ENCODE measurements around the gene LIMCH1. TPM values are rescaled to one million over a fixed set of nuclear protein-coding genes. Genes with fewer than 3 reads are reported as not detected.

LIMCH1 gene
- total and polyA plus RNA-seq, 2 of the 8 experiments (the other 6 are each of a cell fraction or from before 2014, with no cell fraction given), result 2.7 to 3.0 TPM

DNA sequence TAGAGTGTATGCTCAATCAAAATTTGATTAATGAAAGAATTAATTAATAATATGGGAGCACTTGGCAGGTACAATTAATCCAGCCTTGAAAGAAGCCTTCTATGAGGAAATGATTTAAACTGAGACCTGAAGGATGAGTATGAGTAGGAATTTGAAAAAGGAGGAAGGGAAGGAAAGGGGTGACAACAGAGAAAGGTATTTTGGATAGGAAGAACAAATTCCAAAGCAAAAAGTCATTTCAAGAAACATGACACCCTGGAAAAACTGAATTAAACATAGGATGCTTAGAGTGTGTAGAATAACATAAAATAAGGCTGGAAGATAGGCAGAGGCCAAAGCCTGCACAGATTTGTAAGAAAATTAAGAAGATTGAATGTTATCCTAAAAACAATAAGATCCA is 180.9 kb downstream of the LIMCH1 start:
- peaks cover 0 to 4% (median 2%) of the 10 kb centered on the region in 4 experiments; a peak in 2 of 7 replicates for H3K27me3 ChIP-seq (replicated peaks in 1 of 4; ENCODE audit: control insufficient read depth in 3 of 4, extremely low read depth in 1 of 4, insufficient read depth in 3 of 4, low read length in 3 of 4)
- H3K23me2 ChIP-seq (ENCODE audit: low read depth, low read length), result no peaks in the 10 kb centered on the region
- ChIA-PET POLR2A (ENCODE audit: partially characterized antibody) (no interaction called here), CTCF (ENCODE audit: partially characterized antibody) (interaction anchor here (0.9 to 1.3 kb wide), 2 partner anchors 157 to 168 kb away, joined by 3 read pairs; no protein-coding TSS in a partner anchor)
- H2BK20ac ChIP-seq (ENCODE audit: low read length), result no peak overlapping the region
- FAIRE-seq, result no peak
- H3K4me2 ChIP-seq (ENCODE audit: insufficient read depth in 1 of 2, low read depth in 2 of 2, low read length in 2 of 2), result no peak overlapping the region
- no peak overlapping the region for H3K18ac ChIP-seq (ENCODE audit: extremely low read depth, low read length)
- H2BK15ac ChIP-seq (ENCODE audit: low read length), result no peak overlapping the region
- H3K4me3 ChIP-seq (ENCODE audit: extremely low read depth in 1 of 4, insufficient read depth in 2 of 4, low read depth in 3 of 4, low read length in 4 of 4), result no peak overlapping the region
- H2BK12ac ChIP-seq (ENCODE audit: low read depth, low read length), result no peak overlapping the region
- H3K14ac ChIP-seq (ENCODE audit: insufficient read length), result no peak overlapping the region
- no peak overlapping the region for H2BK120ac ChIP-seq (replicated peaks; ENCODE audit: low read depth, low read length)
- no peaks in the 10 kb centered on the region for H3K4me1 ChIP-seq (replicated peaks in 1 of 4; ENCODE audit: control insufficient read depth in 3 of 4, insufficient read depth in 4 of 4, low read length in 3 of 4)
- no peak for DNase-seq (ENCODE audit: low read depth in 1 of 2, low spot score in 2 of 2)
- no peak overlapping the region for H2AFZ ChIP-seq (ENCODE audit: low read length)
- H3K56ac ChIP-seq (replicated peaks; ENCODE audit: insufficient read length, low read depth, low read length), result no peak overlapping the region
- H2AK5ac ChIP-seq (ENCODE audit: low read depth, low read length), result no peak overlapping the region
- no peak overlapping the region for H3K4ac ChIP-seq (replicated peaks; ENCODE audit: insufficient read length, low read depth, low read length)
- H3K79me1 ChIP-seq (ENCODE audit: low read depth, low read length), result no peaks in the 10 kb centered on the region
- no peak overlapping the region for H4K8ac ChIP-seq (ENCODE audit: extremely low read depth, insufficient read depth, low read length)
- no peaks in the 10 kb centered on the region for H3K9me3 ChIP-seq (ENCODE audit: insufficient read depth in 2 of 2, low read depth in 1 of 2, low read length in 1 of 2)
- no peak overlapping the region for H3K27ac ChIP-seq (ENCODE audit: low read depth, low read length)
- H3K23ac ChIP-seq (ENCODE audit: insufficient read length), result no peak overlapping the region
- H4K20me1 ChIP-seq (replicated peaks in 1 of 2; ENCODE audit: control insufficient read depth in 1 of 2, insufficient read depth in 2 of 2, low read length in 2 of 2), result no peaks in the 10 kb centered on the region
- no peaks in the 10 kb centered on the region for H3K36me3 ChIP-seq (ENCODE audit: control insufficient read depth in 2 of 4, insufficient read depth in 4 of 4, low read length in 3 of 4)
- no peak overlapping the region for H4K91ac ChIP-seq (replicated peaks; ENCODE audit: insufficient read length, low read length)
- no peak overlapping the region for H2BK5ac ChIP-seq (ENCODE audit: low read depth, low read length)
- H3K9ac ChIP-seq (replicated peaks in 1 of 4; ENCODE audit: extremely low read depth in 1 of 4, low read depth in 3 of 4, low read length in 3 of 4), result no peak overlapping the region
- H4K5ac ChIP-seq (ENCODE audit: insufficient read length, low read depth, low read length), result no peak overlapping the region
- no peaks in the 10 kb centered on the region for H3K79me2 ChIP-seq (ENCODE audit: control insufficient read depth in 1 of 2, insufficient read depth in 2 of 2, low read length in 2 of 2)
- no peak for TF ChIP-seq SAP30 (IDR thresholded peaks at IDR 0.05; ENCODE audit: insufficient read depth, insufficient replicate concordance, low read length)
- no peak for TF ChIP-seq POLR2AphosphoS5 (IDR thresholded peaks at IDR 0.05; ENCODE audit: low read depth, low read length)
- TF ChIP-seq POU5F1 (IDR thresholded peaks at IDR 0.05; ENCODE audit: low read depth, low read length), result no peak
- no peak for TF ChIP-seq USF2 (IDR thresholded peaks at IDR 0.05; ENCODE audit: low read length)
- TF ChIP-seq RXRA (IDR thresholded peaks at IDR 0.05; ENCODE audit: insufficient read depth, low read depth, low read length), result no peak
- TF ChIP-seq SIX5 (IDR thresholded peaks at IDR 0.05; ENCODE audit: low read depth, low read length), result no peak
- TF ChIP-seq MAFK (IDR thresholded peaks at IDR 0.05; ENCODE audit: low read depth, low read length), result no peak
- no peak for TF ChIP-seq CBX5 (IDR thresholded peaks at IDR 0.05; ENCODE audit: low read depth, low read length)
- no peak for TF ChIP-seq TBP (IDR thresholded peaks at IDR 0.05; ENCODE audit: low read depth, low read length)
- TF ChIP-seq GABPA (IDR thresholded peaks at IDR 0.05; ENCODE audit: borderline replicate concordance, insufficient read depth, low read length), result no peak
- TF ChIP-seq SIRT6 (IDR thresholded peaks at IDR 0.05; ENCODE audit: low read length), result no peak
- no peak for TF ChIP-seq RBBP5 (IDR thresholded peaks at IDR 0.05; ENCODE audit: borderline replicate concordance, low read depth, low read length)
- no peak for TF ChIP-seq RFX5 (IDR thresholded peaks at IDR 0.05; ENCODE audit: borderline replicate concordance, low read depth, low read length)
- no peak for TF ChIP-seq KDM4A (IDR thresholded peaks at IDR 0.05; ENCODE audit: low read depth, low read length, severe bottlenecking)
- TF ChIP-seq HDAC6 (IDR thresholded peaks at IDR 0.05; ENCODE audit: low read depth, low read length), result no peak
